Small intestine (tissue), 16 donors: ENCODE data around the gene HRH4. TPM values are rescaled to one million over a fixed set of nuclear protein-coding genes. Genes with fewer than 3 reads are reported as not detected.
A peak's percentile ranks its signal among the peaks of the same experiment; 100 is the strongest.

ENCODE experiments used
- DNase-seq, 2 donors: peaks; one replicate each; pipeline versions ENCODE4 v3.0.0 to v3.0.0-alpha.2; 2013
- FAIRE-seq: peaks from 2 replicates; lab custom pipeline; 2012; peaks lifted over from hg19 to GRCh38; lab: Jason Lieb, UNC
- H3K27ac ChIP-seq, 3 donors: one replicate each; pipeline ENCODE4 v1.5.1; 2013; ENCODE audit warnings: low read length in 2 of 3, mild to moderate bottlenecking in 2 of 3, control low read depth in 1 of 3, inconsistent platforms in 1 of 3, low read depth in 1 of 3, moderate library complexity in 1 of 3
- H3K27me3 ChIP-seq, 3 donors: one replicate each; pipeline ENCODE4 v1.6.1; 2013; ENCODE audit warnings: low read length in 3 of 3, inconsistent platforms in 1 of 3; ENCODE audit not compliant: control insufficient read depth in 3 of 3, insufficient read depth in 3 of 3
- H3K36me3 ChIP-seq, 3 donors: one replicate each; pipeline ENCODE4 v1.6.1; 2013; ENCODE audit warnings: low read length in 3 of 3, inconsistent platforms in 1 of 3, low read depth in 1 of 3, mild to moderate bottlenecking in 1 of 3, moderate library complexity in 1 of 3; ENCODE audit not compliant: control insufficient read depth in 3 of 3, insufficient read depth in 2 of 3
- H3K4me1 ChIP-seq, 3 donors: one replicate each; pipeline ENCODE4 v1.6.1; 2013; ENCODE audit warnings: low read length in 2 of 3, inconsistent platforms in 1 of 3, low read depth in 1 of 3, mild to moderate bottlenecking in 1 of 3, moderate library complexity in 1 of 3; ENCODE audit not compliant: control insufficient read depth in 3 of 3, insufficient read depth in 2 of 3
- H3K4me3 ChIP-seq, 3 donors: one replicate each; pipeline ENCODE4 v1.5.1; 2013; ENCODE audit warnings: low read length in 3 of 3, control low read depth in 1 of 3, inconsistent platforms in 1 of 3, low read depth in 1 of 3, mild to moderate bottlenecking in 1 of 3, moderate library complexity in 1 of 3
- H3K9me3 ChIP-seq, 2 donors: one replicate each; pipeline ENCODE4 v1.6.1; 2013; ENCODE audit warnings: low read depth in 1 of 2, low read length in 1 of 2; ENCODE audit not compliant: control insufficient read depth in 2 of 2, insufficient read depth in 1 of 2
- WGBS, 3 donors: extraction: QIAGEN DNeasy Blood & Tissue Kit; methylation state at CpG; one replicate each; pipeline ENCODE4 v1.1.7; 2013; 5-methylcytosine and 5-hydroxymethylcytosine counted together
- long read RNA-seq, 10 donors: transcript quantifications; one replicate each; lab custom pipeline, GENCODE V29; 2026
- polyA plus RNA-seq, 4 donors: library from polyadenylated mRNA; stranded (reverse) in 3 of 4; unstranded in 1 of 4; fragments of 200-250 nt in 3 of 4; fragments of 120-200 nt in 1 of 4; gene quantifications; one replicate each; pipeline versions ENCODE4 v1.2.1 to v1.2.3, GENCODE V29; 2013
- donor health status: healthy with polysubstance abuse.
- donor health status: control.
- donor health status: control.
- donor health status: Bipolar disorder and iron deficiency.
- donor health status: healthy.

HRH4 gene, protein sequence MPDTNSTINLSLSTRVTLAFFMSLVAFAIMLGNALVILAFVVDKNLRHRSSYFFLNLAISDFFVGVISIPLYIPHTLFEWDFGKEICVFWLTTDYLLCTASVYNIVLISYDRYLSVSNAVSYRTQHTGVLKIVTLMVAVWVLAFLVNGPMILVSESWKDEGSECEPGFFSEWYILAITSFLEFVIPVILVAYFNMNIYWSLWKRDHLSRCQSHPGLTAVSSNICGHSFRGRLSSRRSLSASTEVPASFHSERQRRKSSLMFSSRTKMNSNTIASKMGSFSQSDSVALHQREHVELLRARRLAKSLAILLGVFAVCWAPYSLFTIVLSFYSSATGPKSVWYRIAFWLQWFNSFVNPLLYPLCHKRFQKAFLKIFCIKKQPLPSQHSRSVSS
- polyA plus RNA-seq = under 1 TPM in 1 of 4 donors, not detected in 3; 0.03 TPM
- long read RNA-seq, donor 1 = 0 reads
- long read RNA-seq, donor 2 = 0 reads
- long read RNA-seq, donor 3 = 0 reads
- long read RNA-seq, donor 4 = 0 reads
- long read RNA-seq, donor 5 = 0 reads
- long read RNA-seq, donor 6 = 0 reads
- long read RNA-seq, donor 7 = 0 reads
- long read RNA-seq, donor 8 = 0 reads
- long read RNA-seq, donor 9 = 0 reads
- long read RNA-seq, donor 10 = 0 reads

DNA sequence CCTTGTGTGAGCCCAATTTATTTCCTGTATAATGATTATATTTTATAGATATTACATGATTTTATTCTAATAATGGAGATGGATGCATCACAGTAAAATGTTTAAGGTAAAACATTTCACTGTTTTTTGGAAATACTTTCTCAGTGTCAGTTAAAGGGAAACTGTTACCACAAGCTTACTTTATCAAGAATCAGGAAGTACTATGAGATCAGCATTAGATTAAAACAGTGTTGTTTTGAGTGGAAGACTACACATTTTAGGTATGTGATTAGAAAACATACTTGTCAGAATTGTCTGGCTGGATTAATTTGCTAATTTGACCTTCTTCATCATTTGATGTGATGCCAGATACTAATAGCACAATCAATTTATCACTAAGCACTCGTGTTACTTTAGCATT is at the start of gene HRH4:
Gene HRH4 (plus strand): TSS at position 250 of the 400 bp plus-strand sequence. CDS start 92 bp downstream, at position 342.
- DNase-seq = no peak
- H3K4me1 ChIP-seq = no peaks in the 10 kb centered on the region
- H3K36me3 ChIP-seq = no peaks in the 10 kb centered on the region
- no peak within 1 kb of the TSS for H3K4me3 ChIP-seq
- H3K27me3 ChIP-seq = no peaks in the 10 kb centered on the region
- no peak for FAIRE-seq
- H3K27ac ChIP-seq = no peak within 1 kb of the TSS
- no peaks in the 10 kb centered on the region for H3K9me3 ChIP-seq
- WGBS, 3 donors = 63 to 64% (median 63%) methylated on average over 1 of the region's 1 CpG

DNA sequence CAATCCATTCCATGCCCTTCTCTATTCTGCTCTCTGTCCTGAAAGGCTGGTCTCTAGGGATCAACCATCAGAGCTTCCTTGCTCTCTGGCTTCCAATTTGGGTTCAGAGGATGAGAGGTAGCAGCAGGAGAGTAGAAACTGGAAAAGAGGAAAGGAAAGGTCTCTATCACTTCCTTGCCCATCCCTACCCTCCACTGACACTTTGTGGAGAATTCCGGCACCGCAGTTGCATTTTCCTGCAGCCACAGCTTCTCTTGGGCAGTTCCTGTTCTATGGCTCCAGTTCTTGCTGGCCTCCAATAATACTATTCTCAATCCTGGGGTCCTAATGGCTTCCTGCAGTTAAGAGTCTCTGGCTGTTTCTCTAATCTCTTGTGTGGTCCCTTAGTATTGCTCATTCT is 47.3 kb upstream of the HRH4 start:
- Histone ChIP-seq H3K4me1 (no peaks in the 10 kb centered on the region), H3K27ac (no peak overlapping the region), H3K4me3 (no peak overlapping the region), H3K36me3 (no peaks in the 10 kb centered on the region), H3K9me3 (no peaks in the 10 kb centered on the region), H3K27me3 (peaks cover 0 to 5% (median 0%) of the 10 kb centered on the region in 3 donors)
- no peak for FAIRE-seq
- 81 to 95% (median 82%) methylated on average over 2 of the region's 2 CpGs for WGBS, 3 donors
- no peak for DNase-seq

DNA sequence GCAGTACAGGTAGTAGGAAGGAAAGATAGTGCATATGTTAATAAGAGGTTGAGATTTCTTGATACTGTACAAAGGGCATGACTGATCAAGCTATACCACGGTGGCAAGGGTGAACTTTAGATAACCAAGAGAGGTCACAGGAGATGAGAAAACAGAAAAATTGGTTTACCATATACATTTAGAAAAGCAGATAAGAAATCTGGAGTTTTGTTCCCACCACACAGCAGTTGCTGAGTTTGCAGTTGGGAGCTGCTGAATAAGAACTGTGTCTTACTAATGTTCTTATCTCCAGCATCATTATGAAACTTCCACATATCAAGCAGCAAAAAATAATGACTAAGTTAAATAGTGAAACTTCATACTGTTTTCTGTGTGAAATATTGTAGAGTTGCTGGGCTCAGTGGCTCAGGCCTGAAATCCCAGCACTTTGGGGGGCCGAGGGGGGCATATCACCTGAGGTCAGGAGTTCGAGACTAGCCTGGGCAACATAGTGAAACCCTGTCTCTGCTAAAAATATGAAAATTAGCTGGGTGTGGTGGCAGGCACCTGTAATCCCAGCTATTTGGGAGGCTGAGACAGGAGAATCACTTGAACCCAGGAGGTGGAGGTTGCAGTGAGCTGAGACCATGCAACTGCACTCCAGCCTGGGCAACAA is 46.0 kb upstream of the HRH4 start:
- H3K9me3 ChIP-seq = no peaks in the 10 kb centered on the region
- no peak for DNase-seq
- H3K27me3 ChIP-seq = peaks cover 0 to 5% (median 0%) of the 10 kb centered on the region in 3 donors
- H3K27ac ChIP-seq = no peak overlapping the region
- WGBS, 3 donors = 58 to 65% (median 62%) methylated on average over 3 of the region's 3 CpGs
- no peak overlapping the region for H3K4me3 ChIP-seq
- H3K4me1 ChIP-seq = no peaks in the 10 kb centered on the region
- no peak for FAIRE-seq
- H3K36me3 ChIP-seq = no peaks in the 10 kb centered on the region

DNA sequence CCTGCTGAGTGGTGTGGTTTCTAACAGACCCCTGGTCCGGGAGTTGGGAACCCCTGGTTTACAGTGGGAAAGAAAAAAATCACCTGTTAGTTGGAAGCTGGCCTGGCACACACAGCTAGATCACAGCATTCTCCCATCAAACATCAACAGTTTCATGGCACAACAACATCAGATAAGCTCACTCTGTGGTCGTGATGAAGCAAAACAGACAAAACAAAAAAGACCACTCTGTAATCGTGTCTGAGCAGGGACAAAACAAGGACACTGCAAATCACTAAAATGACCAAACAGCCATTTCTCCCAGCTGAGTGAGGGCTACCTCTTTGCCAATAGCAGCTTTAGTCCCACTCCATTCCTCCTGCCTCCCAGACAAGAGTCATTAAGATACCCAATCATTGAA is 43.0 kb upstream of the HRH4 start:
- H3K27me3 ChIP-seq = peaks cover 0 to 12% (median 5%) of the 10 kb centered on the region in 3 donors
- H3K27ac ChIP-seq = no peak overlapping the region
- DNase-seq = no peak
- no peaks in the 10 kb centered on the region for H3K36me3 ChIP-seq
- H3K4me1 ChIP-seq = no peaks in the 10 kb centered on the region
- H3K9me3 ChIP-seq = no peaks in the 10 kb centered on the region
- WGBS, 3 donors = 45 to 52% (median 47%) methylated on average over 3 of the region's 3 CpGs
- H3K4me3 ChIP-seq = no peak overlapping the region
- no peak for FAIRE-seq

DNA sequence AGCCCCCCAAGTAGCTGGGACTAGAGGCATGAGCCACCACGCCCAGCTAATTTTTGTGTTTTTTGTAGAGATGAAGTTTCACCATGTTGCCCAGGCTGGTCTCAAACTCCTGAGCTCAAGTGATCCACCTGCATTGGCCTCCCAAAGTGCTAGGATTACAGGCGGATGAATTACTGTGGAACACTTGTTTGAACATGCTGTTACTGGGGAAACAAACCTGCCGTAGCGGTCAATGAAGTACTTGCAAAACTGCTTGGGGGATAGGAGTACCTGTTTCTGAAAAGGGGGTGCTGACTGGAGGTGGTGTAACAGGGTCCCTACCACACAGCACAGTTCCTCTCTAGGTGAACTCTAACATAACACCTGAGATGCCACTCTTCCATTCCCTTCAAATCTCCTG is 39.9 kb upstream of the HRH4 start:
- H3K36me3 ChIP-seq = no peaks in the 10 kb centered on the region
- H3K27me3 ChIP-seq = peaks cover 0 to 23% (median 5%) of the 10 kb centered on the region in 3 donors
- DNase-seq (no peak), FAIRE-seq (no peak)
- no peak overlapping the region for H3K27ac ChIP-seq
- WGBS, 3 donors = 93 to 95% (median 94%) methylated on average over 4 of the region's 4 CpGs
- no peaks in the 10 kb centered on the region for H3K4me1 ChIP-seq
- no peak overlapping the region for H3K4me3 ChIP-seq
- H3K9me3 ChIP-seq = no peaks in the 10 kb centered on the region

DNA sequence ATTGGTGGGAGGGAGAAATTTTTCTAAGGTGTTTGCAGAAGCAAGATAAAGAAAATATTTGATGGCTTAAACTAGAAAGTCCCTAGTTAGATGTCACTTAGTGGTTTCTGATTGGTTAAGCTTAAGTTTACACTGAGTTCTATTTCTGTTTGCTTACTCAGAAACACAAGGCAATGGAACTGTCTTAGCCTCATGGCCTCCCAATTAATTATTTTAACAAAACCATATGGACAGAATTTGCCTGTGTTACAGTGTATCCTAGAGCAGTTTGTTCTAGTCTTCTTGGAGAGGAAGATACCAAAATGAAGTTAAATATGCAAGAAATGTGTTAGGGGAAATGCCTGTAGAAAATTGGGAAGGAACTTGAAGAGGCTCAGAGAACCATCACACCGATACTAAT is 38.6 kb upstream of the HRH4 start:
- Histone ChIP-seq H3K27me3 (peaks cover 0 to 29% (median 5%) of the 10 kb centered on the region in 3 donors), H3K4me3 (no peak overlapping the region), H3K4me1 (no peaks in the 10 kb centered on the region), H3K36me3 (no peaks in the 10 kb centered on the region), H3K27ac (no peak overlapping the region), H3K9me3 (peaks cover 0 to 5% of the 10 kb centered on the region in 2 donors)
- no peak for DNase-seq
- no peak for FAIRE-seq
- 53 to 74% (median 70%) methylated on average over 1 of the region's 1 CpG for WGBS, 3 donors

DNA sequence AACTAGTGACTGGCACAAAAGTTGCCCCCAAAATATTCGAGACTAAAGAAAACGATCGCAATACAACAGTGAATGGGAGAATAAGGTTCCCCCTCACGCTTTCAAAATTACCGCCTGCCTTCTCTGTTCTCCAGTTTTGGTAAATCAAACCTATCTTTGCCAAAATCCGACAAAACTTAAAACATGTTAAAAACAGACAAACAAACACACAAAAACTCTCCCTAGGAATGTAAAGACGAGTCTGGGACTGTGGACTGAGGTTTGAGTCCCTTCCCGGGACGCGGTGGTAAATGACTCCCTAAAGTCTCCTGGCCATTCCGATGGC is 34.4 kb upstream of the HRH4 start:
- Histone ChIP-seq H3K9me3 (peaks cover 0 to 5% of the 10 kb centered on the region in 2 donors), H3K27ac (peak overlapping the region; percentile 72 to 80 (median 74)), H3K27me3 (peaks cover 0 to 24% (median 0%) of the 10 kb centered on the region in 3 donors), H3K4me3 (peak overlapping the region; percentile 79 to 96 (median 84)), H3K36me3 (no peaks in the 10 kb centered on the region), H3K4me1 (peaks cover 0 to 5% (median 4%) of the 10 kb centered on the region in 3 donors)
- whole genome bisulfite sequencing, 3 donors = 40 to 45% (median 44%) methylated on average over 11 of the region's 11 CpGs
- no peak for DNase-seq
- no peak for FAIRE-seq
